PC-3 (cell line): ENCODE measurements around the gene CDIP1. TPM values are rescaled to one million over a fixed set of nuclear protein-coding genes. Genes with fewer than 3 reads are reported as not detected.
A peak's percentile ranks its signal among the peaks of the same experiment; 100 is the strongest.

ENCODE experiments used
- ATAC-seq: fragments of 200-7000 bp; cut with Tn5 transposase; 2 replicates; pipeline ENCODE4 v1.9.1; 2020; ENCODE audit warnings: mild to moderate bottlenecking, moderate library complexity
- BruUV-seq: library from RNA; stranded (reverse); fragments of 400-500 nt; replicated peaks from 2 replicates; lab custom pipeline; 2021; lab: Mats Ljungman, UMichigan
- CTCF ChIA-PET: fragments of 300-600 bp; sonication (Branson Sonifier 250); formaldehyde crosslinking; loops from one replicate; lab custom pipeline; 2022; ENCODE audit warnings: antibody characterized with exemption; lab: Charles Lee
- POLR2A ChIA-PET: fragments of 300-600 bp; sonication (Branson Sonifier 250); formaldehyde crosslinking; loops from one replicate; lab custom pipeline; 2022; ENCODE audit warnings: antibody characterized with exemption; ENCODE audit not compliant: unreplicated experiment; lab: Charles Lee
- DNase-seq: peaks from one replicate; pipeline ENCODE4 v3.0.0-alpha.2; 2015
- H2AFZ ChIP-seq: fragments of 300-600 bp; sonication (generic); 2 replicates; pipeline ENCODE4 v1.6.0; 2016; ENCODE audit warnings: antibody characterized with exemption, low read length
- H3F3A ChIP-seq: fragments of 300-600 bp; sonication (generic); one replicate; pipeline ENCODE4 v1.6.0; 2017; ENCODE audit warnings: antibody characterized with exemption, low read length, control low read depth, mild to moderate bottlenecking; ENCODE audit not compliant: unreplicated experiment
- H3K27ac ChIP-seq: fragments of 300-600 bp; sonication (generic); 2 replicates; pipeline ENCODE4 v1.5.1; 2016; ENCODE audit warnings: mild to moderate bottlenecking, low read length
- H3K27me3 ChIP-seq: fragments of 300-600 bp; sonication (generic); 2 replicates; pipeline ENCODE4 v1.6.1; 2016; ENCODE audit warnings: low read length, mixed read lengths
- H3K36me3 ChIP-seq: fragments of 300-600 bp; sonication (generic); 2 replicates; pipeline ENCODE4 v1.6.1; 2016; ENCODE audit warnings: low read depth, mixed run types, low read length, mixed read lengths
- H3K4me1 ChIP-seq: fragments of 300-600 bp; sonication (generic); 2 replicates; pipeline ENCODE4 v1.5.1; 2016; ENCODE audit warnings: low read length; ENCODE audit not compliant: insufficient read depth
- H3K4me2 ChIP-seq: fragments of 300-600 bp; sonication (generic); 2 replicates; pipeline ENCODE4 v1.6.0; 2016; ENCODE audit warnings: low read length
- H3K4me3 ChIP-seq: fragments of 300-600 bp; sonication (generic); 2 replicates; pipeline ENCODE4 v1.5.1; 2016; ENCODE audit warnings: mild to moderate bottlenecking, low read length, mixed read lengths
- H3K79me2 ChIP-seq: fragments of 300-600 bp; sonication (generic); 2 replicates; pipeline ENCODE4 v1.6.1; 2017; ENCODE audit warnings: low read length, mixed read lengths
- H3K9ac ChIP-seq: fragments of 300-600 bp; sonication (generic); 2 replicates; pipeline ENCODE4 v1.6.0; 2016; ENCODE audit warnings: mild to moderate bottlenecking, low read length
- H3K9me2 ChIP-seq: fragments of 300-600 bp; sonication (generic); replicated peaks from 2 replicates; pipeline ENCODE4 v1.6.1; 2016; ENCODE audit warnings: mixed run types, low read length, mixed read lengths
- H3K9me3 ChIP-seq: fragments of 300-600 bp; sonication (generic); 2 replicates; pipeline ENCODE4 v1.6.1; 2016; ENCODE audit warnings: low read length, mixed read lengths
- H4K20me1 ChIP-seq: fragments of 300-600 bp; sonication (generic); 2 replicates; pipeline ENCODE4 v1.6.1; 2016; ENCODE audit warnings: low read length, mixed read lengths
- EZH2 ChIP-seq: fragments of 300-600 bp; sonication (generic); IDR thresholded peaks from one replicate; pipeline ENCODE4 v1.6.1; 2017; ENCODE audit warnings: antibody characterized with exemption, mild to moderate bottlenecking, low read length; ENCODE audit not compliant: unreplicated experiment
- EZH2phosphoT487 ChIP-seq: fragments of 300-600 bp; sonication (generic); IDR thresholded peaks from 2 replicates; pipeline ENCODE4 v1.6.1; 2018; ENCODE audit warnings: mild to moderate bottlenecking, antibody characterized with exemption, low read length, borderline replicate concordance
- intact Hi-C: fragments of 100-400 bp; cut with micrococcal nuclease; formaldehyde crosslinking; loops from 2 replicates; pipeline ENCODE4 v1.9.0; 2023
- total RNA-seq: library from RNA; depleted of rRNA; stranded (reverse); fragments of >200 nt; gene quantifications from 2 replicates; pipeline ENCODE4 v1.2.3, GENCODE V29; 2014
- TF ChIP-seq, protein P1 (sequence below): fragments of 300-600 bp; sonication (generic); conservative IDR thresholded peaks from 2 replicates; pipeline ENCODE4 v1.5.1; 2017; ENCODE audit warnings: antibody characterized with exemption, low read depth, mild to moderate bottlenecking, low read length

CDIP1 gene
- total RNA-seq, 1 experiment from 2014 or later, result 8.7 TPM

DNA sequence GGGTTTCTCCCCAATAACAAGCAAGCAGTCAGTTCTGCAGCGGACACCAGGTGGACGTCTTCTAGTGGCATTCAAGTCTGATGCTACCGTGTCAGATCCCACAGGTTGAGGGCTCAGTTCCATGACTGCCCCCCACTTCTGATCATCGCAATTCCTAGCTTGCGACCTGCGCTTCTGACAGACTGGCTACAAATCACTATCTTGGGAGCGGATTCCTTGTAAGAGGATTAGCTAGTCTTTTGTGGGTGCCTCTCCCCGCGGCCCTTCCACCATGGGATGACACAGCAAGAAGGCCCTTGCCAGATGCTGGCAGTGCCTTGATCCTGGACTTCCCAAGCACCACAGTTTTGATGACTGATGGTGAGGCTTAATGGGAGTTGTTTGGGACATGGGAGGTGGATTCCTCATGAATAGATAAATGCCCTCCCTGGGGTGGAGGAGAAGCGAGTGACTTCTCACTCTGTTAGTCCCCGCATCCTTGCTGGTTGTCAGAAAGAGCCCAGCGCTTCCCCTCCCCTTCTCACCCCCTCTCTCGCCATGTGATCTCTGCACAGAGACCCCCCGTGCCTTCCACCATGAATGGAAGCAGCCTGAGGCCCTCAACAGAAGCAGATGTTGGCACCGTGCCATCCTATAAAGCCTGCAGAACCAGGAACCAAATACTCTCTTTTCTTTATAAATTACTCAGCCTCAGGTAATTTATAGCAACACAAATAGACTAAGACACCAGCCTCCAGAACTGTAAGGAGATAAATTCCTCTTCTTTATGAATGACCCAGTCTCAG, 19.1 kb downstream of the CDIP1 start:
- no peaks in the 10 kb centered on the region for H4K20me1 ChIP-seq
- BruUV-seq, result no TSS peak
- no peak overlapping the region for H3K9ac ChIP-seq
- H3K4me2 ChIP-seq, result no peak overlapping the region
- no peaks in the 10 kb centered on the region for H3K36me3 ChIP-seq
- POLR2A ChIA-PET, result no interaction called here
- H3K27ac ChIP-seq, result no peak overlapping the region
- no peaks in the 10 kb centered on the region for H3K27me3 ChIP-seq
- no peak overlapping the region for H2AFZ ChIP-seq
- intact Hi-C loops, result no loop called here
- TF ChIP-seq, protein P1, sequence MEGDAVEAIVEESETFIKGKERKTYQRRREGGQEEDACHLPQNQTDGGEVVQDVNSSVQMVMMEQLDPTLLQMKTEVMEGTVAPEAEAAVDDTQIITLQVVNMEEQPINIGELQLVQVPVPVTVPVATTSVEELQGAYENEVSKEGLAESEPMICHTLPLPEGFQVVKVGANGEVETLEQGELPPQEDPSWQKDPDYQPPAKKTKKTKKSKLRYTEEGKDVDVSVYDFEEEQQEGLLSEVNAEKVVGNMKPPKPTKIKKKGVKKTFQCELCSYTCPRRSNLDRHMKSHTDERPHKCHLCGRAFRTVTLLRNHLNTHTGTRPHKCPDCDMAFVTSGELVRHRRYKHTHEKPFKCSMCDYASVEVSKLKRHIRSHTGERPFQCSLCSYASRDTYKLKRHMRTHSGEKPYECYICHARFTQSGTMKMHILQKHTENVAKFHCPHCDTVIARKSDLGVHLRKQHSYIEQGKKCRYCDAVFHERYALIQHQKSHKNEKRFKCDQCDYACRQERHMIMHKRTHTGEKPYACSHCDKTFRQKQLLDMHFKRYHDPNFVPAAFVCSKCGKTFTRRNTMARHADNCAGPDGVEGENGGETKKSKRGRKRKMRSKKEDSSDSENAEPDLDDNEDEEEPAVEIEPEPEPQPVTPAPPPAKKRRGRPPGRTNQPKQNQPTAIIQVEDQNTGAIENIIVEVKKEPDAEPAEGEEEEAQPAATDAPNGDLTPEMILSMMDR, result no peak
- TF ChIP-seq EZH2phosphoT487 (no peak), EZH2 (no peak)
- no peaks in the 10 kb centered on the region for H3F3A ChIP-seq
- DNase-seq (no peak), ATAC-seq (no peak)
- H3K79me2 ChIP-seq, result no peaks in the 10 kb centered on the region
- no peaks in the 10 kb centered on the region for H3K4me1 ChIP-seq
- no peak overlapping the region for H3K4me3 ChIP-seq
- CTCF ChIA-PET, result no interaction called here
- H3K9me3 ChIP-seq, result no peaks in the 10 kb centered on the region
- no peaks in the 10 kb centered on the region for H3K9me2 ChIP-seq

DNA sequence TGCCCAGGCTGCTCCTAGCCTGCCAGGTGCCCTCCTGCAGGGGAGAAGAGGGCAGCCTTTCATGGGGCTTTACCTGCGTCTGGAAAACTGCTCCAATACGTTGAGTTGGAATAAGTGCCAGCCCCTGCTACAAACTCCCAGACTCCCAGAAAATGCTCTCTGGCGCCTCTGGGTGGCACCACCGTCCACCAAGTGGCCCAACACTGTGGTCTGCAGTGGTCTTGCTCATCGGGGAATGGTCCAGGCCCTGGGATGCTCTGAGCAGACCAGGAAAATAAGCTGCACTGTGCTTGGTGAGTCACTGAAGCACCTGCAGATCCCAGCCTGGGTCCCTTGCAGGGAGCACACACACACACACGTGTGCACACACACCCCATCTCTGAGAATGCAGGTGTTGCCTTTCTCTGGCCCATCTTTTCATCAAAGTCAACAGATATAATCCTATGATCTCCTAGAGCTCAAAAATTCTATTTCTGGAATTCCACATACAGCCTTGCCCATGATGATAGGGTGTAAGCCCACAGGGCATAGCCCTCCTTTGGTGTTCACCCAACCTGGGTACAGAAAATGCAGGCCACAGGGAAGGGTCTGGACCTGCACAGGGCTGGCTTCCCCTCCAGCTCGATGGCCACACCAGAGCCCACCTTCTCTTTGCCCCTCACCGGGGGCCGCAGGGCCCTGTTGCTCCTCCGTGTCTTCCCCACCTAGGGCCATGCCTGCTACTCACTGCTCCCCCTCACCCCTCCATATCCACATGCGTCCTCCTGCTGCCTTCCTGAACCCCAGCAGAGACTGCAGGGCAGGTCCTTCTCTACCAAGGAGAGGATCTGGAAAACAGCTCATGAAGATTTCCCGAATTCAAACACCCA, 20.5 kb downstream of the CDIP1 start:
- no peak overlapping the region for H3K4me3 ChIP-seq
- peak; percentile 22 for DNase-seq
- no peaks in the 10 kb centered on the region for H3K9me3 ChIP-seq
- H4K20me1 ChIP-seq, result no peaks in the 10 kb centered on the region
- ChIA-PET POLR2A (no interaction called here), CTCF (interaction anchor here (0.6 to 0.7 kb wide), 2 partner anchors 31 to 90 kb away, joined by 3 read pairs; no protein-coding TSS in a partner anchor)
- no peak overlapping the region for H3K27ac ChIP-seq
- ATAC-seq, result peak; percentile 24; the same call in 1 of the 2 replicates
- TF ChIP-seq, protein P1, result peak; percentile 66
- TF ChIP-seq EZH2, result no peak
- no peak for TF ChIP-seq EZH2phosphoT487
- H3K4me1 ChIP-seq, result no peaks in the 10 kb centered on the region
- no TSS peak for BruUV-seq
- H3K27me3 ChIP-seq, result no peaks in the 10 kb centered on the region
- no peaks in the 10 kb centered on the region for H3K36me3 ChIP-seq
- intact Hi-C loops, result loop anchor here (2.0 kb wide), 1 partner anchor 67 kb away; no protein-coding TSS in a partner anchor
- H3K4me2 ChIP-seq, result no peak overlapping the region
- no peaks in the 10 kb centered on the region for H3K79me2 ChIP-seq
- H2AFZ ChIP-seq, result no peak overlapping the region
- no peaks in the 10 kb centered on the region for H3F3A ChIP-seq
- no peaks in the 10 kb centered on the region for H3K9me2 ChIP-seq
- no peak overlapping the region for H3K9ac ChIP-seq
